Progenitor cell of endocrine pancreas (in vitro differentiated cells): Measurements from ENCODE around the gene CD3G. TPM values are rescaled to one million over a fixed set of nuclear protein-coding genes. Genes with fewer than 3 reads are reported as not detected.
A peak's percentile ranks its signal among the peaks of the same experiment; 100 is the strongest.

Experiments used
- DNase-seq: peaks from one replicate; pipeline ENCODE4 v3.0.0; 2021; ENCODE audit warnings: low spot score; ENCODE audit not compliant: unreplicated experiment
- H3K27ac Mint-ChIP-seq: 2 replicates; pipeline ENCODE4 v1.8.0; 2021; ENCODE audit warnings: mild to moderate bottlenecking, moderate library complexity, mixed read lengths
- H3K27me3 Mint-ChIP-seq: 2 replicates; pipeline ENCODE4 v1.8.0; 2021; ENCODE audit warnings: mixed read lengths
- H3K36me3 Mint-ChIP-seq: 2 replicates; pipeline ENCODE4 v1.8.0; 2022; ENCODE audit warnings: mixed read lengths; ENCODE audit not compliant: insufficient read depth
- H3K4me1 Mint-ChIP-seq: 2 replicates; pipeline ENCODE4 v1.8.0; 2021; ENCODE audit warnings: low read depth, mixed read lengths
- H3K4me3 Mint-ChIP-seq: 2 replicates; pipeline ENCODE4 v1.8.0; 2021; ENCODE audit warnings: low read depth, mild to moderate bottlenecking, moderate library complexity, mixed read lengths
- H3K9me3 Mint-ChIP-seq: 2 replicates; pipeline ENCODE4 v1.8.0; 2021; ENCODE audit warnings: low read depth, mixed read lengths
- total RNA-seq: library from RNA; stranded (reverse); gene quantifications from 2 replicates; pipeline ENCODE4 v1.2.1, GENCODE V29; 2021
- TF ChIP-seq, protein P1 (sequence below): fragments of 200-600 bp; sonication (generic); IDR thresholded peaks from one replicate; pipeline ENCODE4 v1.5.0; 2021; ENCODE audit warnings: antibody characterized with exemption, mild to moderate bottlenecking; ENCODE audit not compliant: unreplicated experiment

CD3G gene
- total RNA-seq, 1 donor from 2014 or later: not detected

DNA sequence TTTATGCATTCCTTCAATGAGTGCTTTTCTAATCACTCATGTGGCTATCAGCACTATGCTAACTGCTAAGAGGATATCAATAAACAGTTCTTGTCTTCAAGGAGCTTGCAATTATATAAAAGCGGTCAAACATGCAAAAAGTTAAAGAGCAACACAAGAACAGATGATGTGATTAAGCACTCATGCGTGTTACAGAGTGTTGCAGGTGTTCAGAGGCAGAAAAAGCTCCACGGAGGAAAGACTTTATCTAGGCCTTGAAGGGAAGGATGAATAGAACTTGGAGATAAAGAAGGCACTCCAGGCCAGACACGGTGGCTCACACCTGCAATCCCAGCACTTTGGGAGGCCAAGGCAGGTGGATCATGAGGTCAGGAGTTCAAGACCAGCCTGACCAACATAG lies 26.0 kb upstream of the CD3G start:
- no peaks in the 10 kb centered on the region for H3K36me3 Mint-ChIP-seq
- TF ChIP-seq, protein P1, sequence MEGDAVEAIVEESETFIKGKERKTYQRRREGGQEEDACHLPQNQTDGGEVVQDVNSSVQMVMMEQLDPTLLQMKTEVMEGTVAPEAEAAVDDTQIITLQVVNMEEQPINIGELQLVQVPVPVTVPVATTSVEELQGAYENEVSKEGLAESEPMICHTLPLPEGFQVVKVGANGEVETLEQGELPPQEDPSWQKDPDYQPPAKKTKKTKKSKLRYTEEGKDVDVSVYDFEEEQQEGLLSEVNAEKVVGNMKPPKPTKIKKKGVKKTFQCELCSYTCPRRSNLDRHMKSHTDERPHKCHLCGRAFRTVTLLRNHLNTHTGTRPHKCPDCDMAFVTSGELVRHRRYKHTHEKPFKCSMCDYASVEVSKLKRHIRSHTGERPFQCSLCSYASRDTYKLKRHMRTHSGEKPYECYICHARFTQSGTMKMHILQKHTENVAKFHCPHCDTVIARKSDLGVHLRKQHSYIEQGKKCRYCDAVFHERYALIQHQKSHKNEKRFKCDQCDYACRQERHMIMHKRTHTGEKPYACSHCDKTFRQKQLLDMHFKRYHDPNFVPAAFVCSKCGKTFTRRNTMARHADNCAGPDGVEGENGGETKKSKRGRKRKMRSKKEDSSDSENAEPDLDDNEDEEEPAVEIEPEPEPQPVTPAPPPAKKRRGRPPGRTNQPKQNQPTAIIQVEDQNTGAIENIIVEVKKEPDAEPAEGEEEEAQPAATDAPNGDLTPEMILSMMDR: no peak
- H3K9me3 Mint-ChIP-seq: no peaks in the 10 kb centered on the region
- no peak overlapping the region for H3K27ac Mint-ChIP-seq
- DNase-seq: no peak
- peaks cover 37% of the 10 kb centered on the region for H3K4me1 Mint-ChIP-seq
- H3K4me3 Mint-ChIP-seq: no peak overlapping the region
- H3K27me3 Mint-ChIP-seq: peaks cover 14% of the 10 kb centered on the region

DNA sequence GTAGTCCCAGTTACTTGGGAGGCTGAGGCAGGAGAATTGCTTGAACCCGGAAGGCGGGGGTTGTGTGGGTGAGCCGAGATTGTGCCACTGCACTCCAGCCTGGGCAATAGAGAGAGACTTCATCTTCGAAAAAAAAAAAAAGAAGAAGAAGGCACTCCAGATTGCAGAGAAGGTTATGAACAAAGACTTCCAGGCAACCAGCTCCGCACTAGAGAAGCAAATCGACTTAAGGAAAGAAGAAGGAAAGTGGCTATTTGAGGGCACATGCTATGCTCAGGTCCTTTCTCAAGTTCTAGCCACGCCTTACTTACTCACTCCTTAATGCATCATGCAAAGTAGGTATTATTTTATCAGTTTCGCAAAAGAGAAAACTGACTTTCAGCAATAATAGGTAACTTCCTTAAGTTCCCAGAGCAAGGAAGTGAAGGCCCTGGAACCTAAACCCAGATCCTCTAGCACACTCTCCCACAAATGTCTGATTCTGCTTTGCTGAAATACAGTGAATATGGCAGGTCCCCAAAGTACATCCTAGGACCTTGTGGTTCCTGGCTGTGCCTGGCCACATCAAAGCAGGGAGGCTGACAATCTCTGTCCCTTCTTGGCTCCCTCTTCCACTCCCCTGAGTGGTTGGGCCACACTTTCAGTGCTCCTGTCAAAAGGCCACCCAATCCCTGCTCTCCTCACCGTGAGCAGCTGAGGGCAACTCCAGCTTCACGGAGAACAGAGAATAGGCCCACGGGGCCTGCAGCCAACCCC lies 25.4 kb upstream of the CD3G start:
- Mint-ChIP-seq H3K4me1 (peaks cover 35% of the 10 kb centered on the region), H3K27ac (no peak overlapping the region), H3K36me3 (no peaks in the 10 kb centered on the region), H3K27me3 (peaks cover 11% of the 10 kb centered on the region), H3K9me3 (peaks cover 2% of the 10 kb centered on the region), H3K4me3 (no peak overlapping the region)
- DNase-seq: no peak
- TF ChIP-seq, protein P1: no peak

DNA sequence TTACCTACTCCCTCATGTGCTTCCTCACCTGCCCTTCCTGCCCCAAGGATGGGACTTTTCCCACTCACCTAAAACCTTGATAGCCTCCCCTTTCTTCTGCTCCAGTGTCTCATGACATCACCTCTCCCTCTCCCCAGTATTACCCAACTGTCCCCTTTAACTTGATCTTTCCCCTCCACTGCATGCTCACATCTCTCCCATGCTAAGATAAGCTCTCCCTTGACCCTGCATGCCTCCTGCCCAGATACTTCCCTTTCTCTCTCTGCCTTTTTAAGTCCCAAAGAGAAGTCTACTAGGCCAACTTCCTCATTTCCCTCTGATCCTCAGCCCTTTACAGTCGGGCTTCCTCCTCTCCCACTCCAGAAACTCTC lies 24.8 kb upstream of the CD3G start:
- H3K27ac Mint-ChIP-seq: no peak overlapping the region

DNA sequence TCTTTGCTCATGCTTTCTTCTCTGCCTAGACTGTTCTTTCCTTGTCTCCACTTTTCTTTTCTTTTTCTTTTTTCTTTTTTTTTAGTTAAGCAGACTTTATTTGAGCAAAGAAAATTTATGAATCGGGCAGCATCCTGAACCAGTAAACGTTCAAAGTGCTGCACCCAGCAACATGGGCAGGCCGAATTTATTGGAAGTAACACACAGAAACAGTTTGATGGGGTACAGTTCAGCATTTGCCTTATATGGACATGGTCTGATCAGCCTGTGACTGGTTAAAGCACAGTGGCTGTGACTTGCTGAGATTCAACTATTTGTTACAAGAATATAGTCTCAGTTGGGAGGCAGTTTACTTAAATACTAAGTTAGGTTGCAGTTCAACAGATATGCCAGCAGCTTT lies 23.6 kb upstream of the CD3G start:
- Mint-ChIP-seq H3K27me3 (peaks cover 11% of the 10 kb centered on the region), H3K36me3 (no peaks in the 10 kb centered on the region), H3K4me3 (no peak overlapping the region), H3K9me3 (peaks cover 2% of the 10 kb centered on the region), H3K4me1 (peaks cover 21% of the 10 kb centered on the region), H3K27ac (no peak overlapping the region)
- TF ChIP-seq, protein P1: no peak
- no peak for DNase-seq

More for the DNA sequence above, 24.8 kb upstream of the CD3G start:
- TF ChIP-seq, protein P1: no peak
- Mint-ChIP-seq H3K36me3 (no peaks in the 10 kb centered on the region), H3K4me1 (peaks cover 29% of the 10 kb centered on the region), H3K4me3 (no peak overlapping the region), H3K27me3 (peaks cover 11% of the 10 kb centered on the region), H3K9me3 (peaks cover 2% of the 10 kb centered on the region)
- no peak for DNase-seq

DNA sequence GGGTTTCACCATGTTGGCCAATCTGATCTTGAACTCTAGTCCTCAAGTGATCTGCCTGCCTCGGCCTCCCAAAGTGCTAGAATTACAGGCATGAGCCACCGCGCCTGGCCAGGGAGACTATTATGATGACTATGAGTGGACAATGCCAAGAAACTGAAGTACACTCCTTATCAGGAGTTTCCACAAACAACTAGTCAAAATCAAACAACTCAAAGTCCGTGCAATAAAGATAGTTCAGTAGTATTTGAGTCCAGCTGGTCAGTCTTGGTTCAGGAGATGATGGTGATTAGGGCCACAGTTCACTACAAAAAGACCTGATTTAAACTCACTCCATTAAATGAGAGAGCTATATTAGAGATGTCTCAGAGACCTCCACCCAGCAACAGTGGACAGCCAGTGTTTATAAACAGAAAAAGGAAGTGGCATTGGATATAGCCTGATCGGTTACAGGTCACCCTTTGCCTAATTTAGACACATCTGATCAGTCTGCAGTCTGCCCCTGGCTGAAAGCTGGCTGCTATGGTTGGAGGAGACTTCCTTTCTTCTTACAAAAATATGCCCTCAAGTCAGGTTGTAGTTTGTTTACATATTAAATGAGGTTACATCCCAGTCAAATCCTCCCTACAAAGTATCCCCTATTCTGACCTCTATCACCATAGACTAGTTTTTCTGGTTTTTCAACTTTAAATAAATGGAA lies 22.6 kb upstream of the CD3G start:
- Mint-ChIP-seq H3K36me3 (no peaks in the 10 kb centered on the region), H3K27me3 (peaks cover 11% of the 10 kb centered on the region), H3K4me1 (peaks cover 12% of the 10 kb centered on the region), H3K9me3 (peaks cover 2% of the 10 kb centered on the region), H3K27ac (peak overlapping the region; percentile 14), H3K4me3 (no peak overlapping the region)
- TF ChIP-seq, protein P1: no peak
- DNase-seq: no peak
